Measurements from ENCODE around the gene KLHL4. TPM values are rescaled to one million over a fixed set of nuclear protein-coding genes. Genes with fewer than 3 reads are reported as not detected.
"Not testable (repeated sequence)": the region's sequence is repeated elsewhere in the genome, so short reads cannot be mapped to it uniquely, and the experiment has no call there.

Gene KLHL4
- total RNA-seq, 2 donors from 2014 or later, result 1.0 to 2.4 TPM

GRCh38 chrX:87621697-87622096 is 104.1 kb downstream of the KLHL4 start:
- Histone ChIP-seq H3K9me3 (no peaks in the 10 kb centered on the region), H3K36me3 (no peaks in the 10 kb centered on the region), H3K4me3 (no peak overlapping the region), H3K4me1 (no peaks in the 10 kb centered on the region), H3K27me3 (no peaks in the 10 kb centered on the region), H3K27ac (no peak overlapping the region)
- no peak for DNase-seq (ENCODE audit: low spot score)
- no peak for TF ChIP-seq CTCF (IDR thresholded peaks at IDR 0.05)

GRCh38 chrX:87626996-87627395 is 109.4 kb downstream of the KLHL4 start:
- Histone ChIP-seq H3K27me3 (no peaks in the 10 kb centered on the region), H3K27ac (no peak overlapping the region), H3K4me3 (no peak overlapping the region), H3K36me3 (no peaks in the 10 kb centered on the region), H3K4me1 (no peaks in the 10 kb centered on the region), H3K9me3 (no peaks in the 10 kb centered on the region)
- TF ChIP-seq CTCF (IDR thresholded peaks at IDR 0.05), result no peak
- DNase-seq (ENCODE audit: low spot score), result no peak

GRCh38 chrX:87634361-87634760 is 116.8 kb downstream of the KLHL4 start:
- Histone ChIP-seq H3K9me3 (no peaks in the 10 kb centered on the region), H3K27ac (no peak overlapping the region), H3K4me1 (no peaks in the 10 kb centered on the region), H3K4me3 (no peak overlapping the region), H3K36me3 (no peaks in the 10 kb centered on the region), H3K27me3 (no peaks in the 10 kb centered on the region)
- TF ChIP-seq CTCF (IDR thresholded peaks at IDR 0.05), result no peak
- DNase-seq (ENCODE audit: low spot score), result no peak

- Histone ChIP-seq H3K4me1 (no peaks in the 10 kb centered on the region), H3K27ac (no peak overlapping the region), H3K36me3 (no peaks in the 10 kb centered on the region), H3K4me3 (no peak overlapping the region), H3K9me3 (no peaks in the 10 kb centered on the region), H3K27me3 (no peaks in the 10 kb centered on the region)
- TF ChIP-seq CTCF (IDR thresholded peaks at IDR 0.05), result no peak
- DNase-seq (ENCODE audit: low spot score), result no peak
These were observed 118.9 kb downstream of the KLHL4 start for GRCh38 chrX:87636533-87636932.

- not testable (repeated sequence) for DNase-seq (ENCODE audit: low spot score)
These were observed 123.8 kb downstream of the KLHL4 start for GRCh38 chrX:87641439-87641838.

GRCh38 chrX:87661761-87662160 is 144.2 kb downstream of the KLHL4 start:
- H3K4me1 ChIP-seq, result no peaks in the 10 kb centered on the region
- H3K27me3 ChIP-seq, result no peaks in the 10 kb centered on the region
- no peak for TF ChIP-seq CTCF (IDR thresholded peaks at IDR 0.05)
- H3K9me3 ChIP-seq, result no peaks in the 10 kb centered on the region
- H3K27ac ChIP-seq, result no peak overlapping the region
- no peaks in the 10 kb centered on the region for H3K36me3 ChIP-seq
- H3K4me3 ChIP-seq, result no peak overlapping the region
- no peak for DNase-seq (ENCODE audit: low spot score)

More at GRCh38 chrX:87641439-87641838, 123.8 kb downstream of the KLHL4 start:
- not testable (repeated sequence) for H3K27ac ChIP-seq, H3K4me3 ChIP-seq, H3K27me3 ChIP-seq, H3K36me3 ChIP-seq, H3K4me1 ChIP-seq
- H3K9me3 ChIP-seq, result peaks cover 0 to 11% of the 10 kb centered on the region in 2 donors
